A549 (cell line): ENCODE measurements around the gene COG5. TPM values are rescaled to one million over a fixed set of nuclear protein-coding genes. Genes with fewer than 3 reads are reported as not detected.

Experiments used
- ATAC-seq, 2 experiments: fragments of 200-7000 bp in 1 of 2; fragments of >200 bp in 1 of 2; cut with Nextera tagmentation in 1 of 2; cut with Tn5 transposase in 1 of 2; 3 replicates each; pipeline versions ENCODE4 v1.8.0 to v1.9.1; 2018 to 2020; ENCODE audit warnings: mild to moderate bottlenecking in 1 of 2, moderate library complexity in 1 of 2
- CTCF ChIA-PET: fragments of 300-600 bp; sonication (Branson Sonifier 250); formaldehyde crosslinking; extraction: SDS; loops from one replicate; lab custom pipeline; 2021; ENCODE audit warnings: antibody characterized with exemption, inconsistent platforms; lab: Yijun Ruan, JAX
- POLR2A ChIA-PET: fragments of 350-600 bp; formaldehyde crosslinking; extraction: SDS; loops from one replicate; lab custom pipeline; 2021; ENCODE audit warnings: antibody characterized with exemption, inconsistent platforms; lab: Yijun Ruan, JAX
- DNase-seq, 2 experiments: peaks; one replicate each; pipeline versions ENCODE4 v3.0.0 to v3.0.0-alpha.2; 2011 to 2016; ENCODE audit warnings: low read depth in 1 of 2, low spot score in 1 of 2
- FAIRE-seq: peaks from 2 replicates; lab custom pipeline; 2011; peaks lifted over from hg19 to GRCh38; lab: Jason Lieb, UNC
- H3K27ac ChIP-seq, 2 experiments: fragments of >200 bp; sonication (Bioruptor Twin); formaldehyde crosslinking; 3 replicates each; pipeline ENCODE4 v1.5.1; 2016 to 2017
- H3K4me1 ChIP-seq: fragments of >200 bp; sonication (Bioruptor Twin); formaldehyde crosslinking; 3 replicates; pipeline ENCODE4 v1.6.1; 2016
- H3K4me2 ChIP-seq: fragments of >200 bp; sonication (Bioruptor Twin); formaldehyde crosslinking; 3 replicates; pipeline ENCODE4 v1.6.1; 2016
- H3K4me3 ChIP-seq: fragments of >200 bp; sonication (Bioruptor Twin); formaldehyde crosslinking; 3 replicates; pipeline ENCODE4 v1.5.1; 2016
- H3K9me3 ChIP-seq: fragments of >200 bp; sonication (Bioruptor Twin); formaldehyde crosslinking; 3 replicates; pipeline ENCODE4 v1.6.1; 2016
- CBX2 ChIP-seq: fragments of 200-600 bp; sonication (generic); IDR thresholded peaks from 2 replicates; pipeline ENCODE4 v1.6.1; 2016; ENCODE audit warnings: low read depth, mild to moderate bottlenecking, borderline replicate concordance
- CHD4 ChIP-seq: fragments of 200-600 bp; sonication (generic); IDR thresholded peaks from 2 replicates; pipeline ENCODE4 v1.6.1; 2016; ENCODE audit warnings: antibody characterized with exemption, mild to moderate bottlenecking, borderline replicate concordance
- E2F6 ChIP-seq: IDR thresholded peaks from 2 replicates; pipeline ENCODE4 v1.6.1; 2012; ENCODE audit warnings: low read depth, borderline replicate concordance
- EP300 ChIP-seq, 2 experiments: fragments of >200 bp; sonication (Bioruptor Twin); formaldehyde crosslinking; IDR thresholded peaks; 2 replicates in 1 of 2; 3 replicates in 1 of 2; pipeline ENCODE4 v1.6.1; 2016 to 2017
- FOXS1 ChIP-seq: fragments of 250-450 bp; sonication (Bioruptor Pico); IDR thresholded peaks from 2 replicates; pipeline ENCODE4 v1.5.0; 2020; ENCODE audit warnings: mild to moderate bottlenecking, moderate library complexity
- GATA3 ChIP-seq: IDR thresholded peaks from 2 replicates; pipeline ENCODE4 v1.6.1; 2012; ENCODE audit warnings: borderline replicate concordance
- HMGXB4 ChIP-seq: fragments of 250-450 bp; sonication (Bioruptor Pico); IDR thresholded peaks from 2 replicates; pipeline ENCODE4 v1.5.0; 2021; ENCODE audit warnings: mild to moderate bottlenecking, moderate library complexity, borderline replicate concordance
- HOXB13 ChIP-seq: fragments of 250-450 bp; sonication (Bioruptor Pico); IDR thresholded peaks from 2 replicates; pipeline ENCODE4 v1.5.0; 2020; ENCODE audit warnings: low read depth, mild to moderate bottlenecking, moderate library complexity
- KDM1A ChIP-seq: fragments of 200-600 bp; sonication (generic); IDR thresholded peaks from 2 replicates; pipeline ENCODE4 v1.6.1; 2016; ENCODE audit warnings: low read depth, mild to moderate bottlenecking
- RARB ChIP-seq: fragments of 250-450 bp; sonication (Bioruptor Pico); IDR thresholded peaks from 2 replicates; pipeline ENCODE4 v1.8.0; 2021; ENCODE audit warnings: mild to moderate bottlenecking, moderate library complexity
- RCOR1 ChIP-seq: fragments of 150-350 bp; IDR thresholded peaks from 2 replicates; pipeline ENCODE4 v1.6.1; 2014; ENCODE audit warnings: antibody characterized with exemption, low read length, low read depth
- RNF2 ChIP-seq: fragments of 200-600 bp; sonication (generic); IDR thresholded peaks from 2 replicates; pipeline ENCODE4 v1.6.1; 2016; ENCODE audit warnings: low read depth, mild to moderate bottlenecking, antibody characterized with exemption, moderate library complexity, borderline replicate concordance
- TP53 ChIP-seq: fragments of 250-450 bp; sonication (Bioruptor Pico); IDR thresholded peaks from 2 replicates; pipeline ENCODE4 v1.5.0; 2021; ENCODE audit warnings: mild to moderate bottlenecking, moderate library complexity
- ZC3H11A ChIP-seq: fragments of 450-650 bp; IDR thresholded peaks from 2 replicates; pipeline ENCODE4 v1.6.1; 2014; ENCODE audit warnings: antibody characterized with exemption, mild to moderate bottlenecking
- WGBS: methylation state at CpG from one replicate; pipeline ENCODE4 v1.1.6; 2017; ENCODE audit errors: missing lambda C conversion rate; 5-methylcytosine and 5-hydroxymethylcytosine counted together
- polyA plus RNA-seq, 4 experiments: library from polyadenylated mRNA; depleted of rRNA in 3 of 4; stranded (reverse); fragments of >200 nt; fragmentation: RNase III in 1 of 4; extraction: RNeasy Plus Mini Kit Qiagen cat#74134 plus additional on column Dnase treatment in 1 of 4; gene quantifications; 2 replicates in 3 of 4; 3 replicates in 1 of 4; pipeline ENCODE4 v1.2.3, GENCODE V29; 2011 to 2017
- TF ChIP-seq, protein P1 (sequence below): fragments of 150-350 bp; IDR thresholded peaks from 2 replicates; pipeline ENCODE4 v1.6.1; 2014; ENCODE audit warnings: low read depth, mild to moderate bottlenecking, low read length
- TF ChIP-seq, protein P2 (sequence below): fragments of >200 bp; sonication (Bioruptor Twin); formaldehyde crosslinking; IDR thresholded peaks from 3 replicates; pipeline ENCODE4 v1.5.1; 2016
- TF ChIP-seq, protein P3 (sequence below): fragments of 200-600 bp; sonication (generic); IDR thresholded peaks from 2 replicates; pipeline ENCODE4 v1.6.1; 2016; ENCODE audit warnings: antibody characterized with exemption, mild to moderate bottlenecking, moderate library complexity
- TF ChIP-seq, protein P4 (sequence below): fragments of >200 bp; sonication (Bioruptor Twin); formaldehyde crosslinking; IDR thresholded peaks from 3 replicates; pipeline ENCODE4 v1.6.1; 2016
- TF ChIP-seq, protein P5 (sequence below): IDR thresholded peaks from 2 replicates; pipeline ENCODE4 v1.6.1; 2012

Gene COG5
- polyA plus RNA-seq, 2 of the 4 experiments (the other 2 are of a cell fraction): 22.5 to 44.0 TPM

DNA sequence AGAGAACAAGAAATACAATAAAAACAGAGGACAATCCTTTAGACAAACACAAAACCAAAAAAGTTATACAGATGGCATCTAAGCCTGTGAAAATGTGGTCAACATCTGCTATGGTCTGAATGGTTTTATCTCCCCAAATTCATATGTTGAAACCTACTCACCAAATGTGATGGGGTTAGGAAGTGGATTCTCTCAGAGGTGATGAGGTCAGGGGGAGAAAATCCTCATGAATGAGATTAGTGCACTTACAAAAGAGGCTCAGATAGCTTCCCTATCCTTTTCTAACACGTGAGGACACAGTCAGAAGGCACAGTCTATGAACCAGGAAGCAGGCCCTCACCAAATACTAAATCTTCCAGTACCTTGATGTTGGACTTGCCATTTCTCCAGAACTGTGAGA lies 241.7 kb downstream of the COG5 start:
- peaks cover 3% of the 10 kb centered on the region; the same call in 1 of the 3 replicates for H3K9me3 ChIP-seq
- WGBS: 87% methylated on average over 1 of the region's 1 CpG
- peaks cover 4% of the 10 kb centered on the region; the same call in 1 of the 3 replicates for H3K4me1 ChIP-seq
- ChIA-PET CTCF (no interaction called here), POLR2A (no interaction called here)
- no peak overlapping the region for H3K4me2 ChIP-seq
- TF ChIP-seq EP300 (IDR thresholded peaks at IDR 0.05) (no peak), ZC3H11A (no peak)
- TF ChIP-seq, protein P1, sequence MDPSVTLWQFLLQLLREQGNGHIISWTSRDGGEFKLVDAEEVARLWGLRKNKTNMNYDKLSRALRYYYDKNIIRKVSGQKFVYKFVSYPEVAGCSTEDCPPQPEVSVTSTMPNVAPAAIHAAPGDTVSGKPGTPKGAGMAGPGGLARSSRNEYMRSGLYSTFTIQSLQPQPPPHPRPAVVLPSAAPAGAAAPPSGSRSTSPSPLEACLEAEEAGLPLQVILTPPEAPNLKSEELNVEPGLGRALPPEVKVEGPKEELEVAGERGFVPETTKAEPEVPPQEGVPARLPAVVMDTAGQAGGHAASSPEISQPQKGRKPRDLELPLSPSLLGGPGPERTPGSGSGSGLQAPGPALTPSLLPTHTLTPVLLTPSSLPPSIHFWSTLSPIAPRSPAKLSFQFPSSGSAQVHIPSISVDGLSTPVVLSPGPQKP: no peak
- no peak overlapping the region for H3K4me3 ChIP-seq
- no peak for DNase-seq
- no peak for FAIRE-seq
- ATAC-seq: no peak
- H3K27ac ChIP-seq: no peak overlapping the region

GRCh38 chr7:107321611-107322010 lies 242.1 kb downstream of the COG5 start:
- DNase-seq (no peak), FAIRE-seq (no peak), ATAC-seq (no peak)
- CTCF ChIA-PET: no interaction called here
- 61% methylated on average over 1 of the region's 1 CpG for WGBS
- Histone ChIP-seq H3K4me3 (no peak overlapping the region), H3K4me2 (no peak overlapping the region), H3K4me1 (peaks cover 4% of the 10 kb centered on the region; the same call in 1 of the 3 replicates), H3K9me3 (no peaks in the 10 kb centered on the region), H3K27ac (no peak overlapping the region)
- TF ChIP-seq HOXB13 (CRISPR knock-in tag): no peak
- no peak for TF ChIP-seq RCOR1
- no peak for TF ChIP-seq TP53
- TF ChIP-seq, protein P2, sequence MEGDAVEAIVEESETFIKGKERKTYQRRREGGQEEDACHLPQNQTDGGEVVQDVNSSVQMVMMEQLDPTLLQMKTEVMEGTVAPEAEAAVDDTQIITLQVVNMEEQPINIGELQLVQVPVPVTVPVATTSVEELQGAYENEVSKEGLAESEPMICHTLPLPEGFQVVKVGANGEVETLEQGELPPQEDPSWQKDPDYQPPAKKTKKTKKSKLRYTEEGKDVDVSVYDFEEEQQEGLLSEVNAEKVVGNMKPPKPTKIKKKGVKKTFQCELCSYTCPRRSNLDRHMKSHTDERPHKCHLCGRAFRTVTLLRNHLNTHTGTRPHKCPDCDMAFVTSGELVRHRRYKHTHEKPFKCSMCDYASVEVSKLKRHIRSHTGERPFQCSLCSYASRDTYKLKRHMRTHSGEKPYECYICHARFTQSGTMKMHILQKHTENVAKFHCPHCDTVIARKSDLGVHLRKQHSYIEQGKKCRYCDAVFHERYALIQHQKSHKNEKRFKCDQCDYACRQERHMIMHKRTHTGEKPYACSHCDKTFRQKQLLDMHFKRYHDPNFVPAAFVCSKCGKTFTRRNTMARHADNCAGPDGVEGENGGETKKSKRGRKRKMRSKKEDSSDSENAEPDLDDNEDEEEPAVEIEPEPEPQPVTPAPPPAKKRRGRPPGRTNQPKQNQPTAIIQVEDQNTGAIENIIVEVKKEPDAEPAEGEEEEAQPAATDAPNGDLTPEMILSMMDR: no peak
- TF ChIP-seq, protein P3, sequence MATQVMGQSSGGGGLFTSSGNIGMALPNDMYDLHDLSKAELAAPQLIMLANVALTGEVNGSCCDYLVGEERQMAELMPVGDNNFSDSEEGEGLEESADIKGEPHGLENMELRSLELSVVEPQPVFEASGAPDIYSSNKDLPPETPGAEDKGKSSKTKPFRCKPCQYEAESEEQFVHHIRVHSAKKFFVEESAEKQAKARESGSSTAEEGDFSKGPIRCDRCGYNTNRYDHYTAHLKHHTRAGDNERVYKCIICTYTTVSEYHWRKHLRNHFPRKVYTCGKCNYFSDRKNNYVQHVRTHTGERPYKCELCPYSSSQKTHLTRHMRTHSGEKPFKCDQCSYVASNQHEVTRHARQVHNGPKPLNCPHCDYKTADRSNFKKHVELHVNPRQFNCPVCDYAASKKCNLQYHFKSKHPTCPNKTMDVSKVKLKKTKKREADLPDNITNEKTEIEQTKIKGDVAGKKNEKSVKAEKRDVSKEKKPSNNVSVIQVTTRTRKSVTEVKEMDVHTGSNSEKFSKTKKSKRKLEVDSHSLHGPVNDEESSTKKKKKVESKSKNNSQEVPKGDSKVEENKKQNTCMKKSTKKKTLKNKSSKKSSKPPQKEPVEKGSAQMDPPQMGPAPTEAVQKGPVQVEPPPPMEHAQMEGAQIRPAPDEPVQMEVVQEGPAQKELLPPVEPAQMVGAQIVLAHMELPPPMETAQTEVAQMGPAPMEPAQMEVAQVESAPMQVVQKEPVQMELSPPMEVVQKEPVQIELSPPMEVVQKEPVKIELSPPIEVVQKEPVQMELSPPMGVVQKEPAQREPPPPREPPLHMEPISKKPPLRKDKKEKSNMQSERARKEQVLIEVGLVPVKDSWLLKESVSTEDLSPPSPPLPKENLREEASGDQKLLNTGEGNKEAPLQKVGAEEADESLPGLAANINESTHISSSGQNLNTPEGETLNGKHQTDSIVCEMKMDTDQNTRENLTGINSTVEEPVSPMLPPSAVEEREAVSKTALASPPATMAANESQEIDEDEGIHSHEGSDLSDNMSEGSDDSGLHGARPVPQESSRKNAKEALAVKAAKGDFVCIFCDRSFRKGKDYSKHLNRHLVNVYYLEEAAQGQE: no peak
- no peak for TF ChIP-seq CBX2
- no peak for TF ChIP-seq E2F6
- TF ChIP-seq, protein P4, sequence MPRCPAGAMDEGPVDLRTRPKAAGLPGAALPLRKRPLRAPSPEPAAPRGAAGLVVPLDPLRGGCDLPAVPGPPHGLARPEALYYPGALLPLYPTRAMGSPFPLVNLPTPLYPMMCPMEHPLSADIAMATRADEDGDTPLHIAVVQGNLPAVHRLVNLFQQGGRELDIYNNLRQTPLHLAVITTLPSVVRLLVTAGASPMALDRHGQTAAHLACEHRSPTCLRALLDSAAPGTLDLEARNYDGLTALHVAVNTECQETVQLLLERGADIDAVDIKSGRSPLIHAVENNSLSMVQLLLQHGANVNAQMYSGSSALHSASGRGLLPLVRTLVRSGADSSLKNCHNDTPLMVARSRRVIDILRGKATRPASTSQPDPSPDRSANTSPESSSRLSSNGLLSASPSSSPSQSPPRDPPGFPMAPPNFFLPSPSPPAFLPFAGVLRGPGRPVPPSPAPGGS: no peak
- TF ChIP-seq KDM1A: no peak
- TF ChIP-seq GATA3: no peak
- TF ChIP-seq, protein P1: no peak
- no peak for TF ChIP-seq FOXS1 (CRISPR knock-in tag)
- no peak for TF ChIP-seq HMGXB4
- TF ChIP-seq, protein P5, sequence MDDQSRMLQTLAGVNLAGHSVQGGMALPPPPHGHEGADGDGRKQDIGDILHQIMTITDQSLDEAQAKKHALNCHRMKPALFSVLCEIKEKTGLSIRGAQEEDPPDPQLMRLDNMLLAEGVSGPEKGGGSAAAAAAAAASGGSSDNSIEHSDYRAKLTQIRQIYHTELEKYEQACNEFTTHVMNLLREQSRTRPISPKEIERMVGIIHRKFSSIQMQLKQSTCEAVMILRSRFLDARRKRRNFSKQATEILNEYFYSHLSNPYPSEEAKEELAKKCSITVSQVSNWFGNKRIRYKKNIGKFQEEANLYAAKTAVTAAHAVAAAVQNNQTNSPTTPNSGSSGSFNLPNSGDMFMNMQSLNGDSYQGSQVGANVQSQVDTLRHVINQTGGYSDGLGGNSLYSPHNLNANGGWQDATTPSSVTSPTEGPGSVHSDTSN: no peak
- TF ChIP-seq RARB: no peak
- no peak for TF ChIP-seq CHD4
- no peak for TF ChIP-seq RNF2
- POLR2A ChIA-PET: no interaction called here
